Activated CD4-positive, alpha-beta T cell treated with anti-CD3 and anti-CD28 coated beads, Interleukin-2, amount 50 U/mL, for 48 hours (primary cell): ENCODE data around the gene SLC25A41.
"Not testable (repeated sequence)": the region's sequence is repeated elsewhere in the genome, so short reads cannot be mapped to it uniquely, and the experiment has no call there.

Experiments
- DNase-seq, 2 experiments: peaks; one replicate each; pipeline ENCODE4 v3.0.0-alpha.2; 2020

The SLC25A41 gene

GRCh38 chr19:6459262-6460098 lies 25.9 kb upstream of the SLC25A41 start, which contains the start of gene SLC25A23:
SLC25A23 (minus strand) TSS chr19:6459792; CDS start chr19:6459628, 164 bp downstream.
- peak; percentile 75 to 77 for DNase-seq

GRCh38 chr19:6458695-6459261 lies 25.2 kb upstream of the SLC25A41 start:
- DNase-seq = no peak

GRCh38 chr19:6457958-6458694 lies 24.6 kb upstream of the SLC25A41 start:
- DNase-seq = no peak

GRCh38 chr19:6455924-6456323 lies 22.4 kb upstream of the SLC25A41 start:
- no peak for DNase-seq

GRCh38 chr19:6453951-6454565 lies 20.5 kb upstream of the SLC25A41 start:
- DNase-seq = no peak

- DNase-seq = no peak
Observed at GRCh38 chr19:6452899-6453298, 19.3 kb upstream of the SLC25A41 start.

- DNase-seq = no peak
Observed at GRCh38 chr19:6452223-6452614, 18.7 kb upstream of the SLC25A41 start.

GRCh38 chr19:6451583-6452222 lies 18.1 kb upstream of the SLC25A41 start:
- DNase-seq = no peak

GRCh38 chr19:6450166-6450565 lies 16.6 kb upstream of the SLC25A41 start:
- no peak for DNase-seq

- DNase-seq = no peak
Observed at GRCh38 chr19:6448045-6448444, 14.5 kb upstream of the SLC25A41 start.

- no peak for DNase-seq
Observed at GRCh38 chr19:6446452-6446851, 12.9 kb upstream of the SLC25A41 start.

- DNase-seq = no peak
Observed at GRCh38 chr19:6443986-6444385, 10.4 kb upstream of the SLC25A41 start.

- DNase-seq = no peak
Observed at GRCh38 chr19:6442087-6442688, 8.6 kb upstream of the SLC25A41 start.

GRCh38 chr19:6440905-6441304 lies 7.3 kb upstream of the SLC25A41 start:
- no peak for DNase-seq

- no peak for DNase-seq
Observed at GRCh38 chr19:6439743-6440142, 6.2 kb upstream of the SLC25A41 start.

- no peak for DNase-seq
Observed at GRCh38 chr19:6433165-6433564, 398 bp downstream of the SLC25A41 start.

- no peak for DNase-seq
Observed at GRCh38 chr19:6431891-6432290, 1.7 kb downstream of the SLC25A41 start.

GRCh38 chr19:6429419-6430221 lies 3.9 kb downstream of the SLC25A41 start:
- no peak for DNase-seq

- DNase-seq = not testable (repeated sequence)
Observed at GRCh38 chr19:6428692-6429418, 4.7 kb downstream of the SLC25A41 start.

- no peak for DNase-seq
Observed at GRCh38 chr19:6427131-6427530, 6.4 kb downstream of the SLC25A41 start.
